GM12878 (cell line): ENCODE results near the gene TBC1D1. TPM values are rescaled to one million over a fixed set of nuclear protein-coding genes. Genes with fewer than 3 reads are reported as not detected.

Experiments
- ATAC-seq: fragments of 200-7000 bp; cut with Tn5 transposase; 3 replicates; pipeline ENCODE4 v1.9.1; 2020; ENCODE audit warnings: mild to moderate bottlenecking, moderate library complexity
- BruUV-seq: library from RNA; stranded (reverse); fragments of 400-500 nt; replicated peaks from 2 replicates; lab custom pipeline; 2021; lab: Mats Ljungman, UMichigan
- CTCF ChIA-PET: fragments of 300-600 bp; sonication (Branson Sonifier 250); formaldehyde crosslinking; extraction: SDS; loops from one replicate; lab custom pipeline; 2021; ENCODE audit warnings: inconsistent platforms; lab: Yijun Ruan, JAX
- POLR2A ChIA-PET: fragments of 350-600 bp; formaldehyde crosslinking; extraction: SDS; loops from one replicate; lab custom pipeline; 2021; ENCODE audit warnings: inconsistent platforms; lab: Charles Lee
- RAD21 ChIA-PET: fragments of 300-600 bp; sonication (Branson Sonifier 250); formaldehyde crosslinking; loops from one replicate; lab custom pipeline; 2023; ENCODE audit warnings: antibody characterized with exemption; ENCODE audit not compliant: unreplicated experiment; lab: Charles Lee
- SMC1A ChIA-PET: fragments of 300-600 bp; sonication (Branson Sonifier 250); formaldehyde crosslinking; loops from one replicate; lab custom pipeline; 2023; ENCODE audit not compliant: unreplicated experiment, uncharacterized antibody; lab: Charles Lee
- DNase-seq: peaks from one replicate; pipeline ENCODE4 v3.0.0-alpha.2; 2011; ENCODE audit warnings: low read depth, low spot score
- FAIRE-seq: peaks from 3 replicates; lab custom pipeline; 2011; peaks lifted over from hg19 to GRCh38; lab: Jason Lieb, UNC
- H2AFZ ChIP-seq: 2 replicates; pipeline ENCODE4 v1.6.0; 2011; ENCODE audit warnings: low read depth, low read length, control low read depth; ENCODE audit not compliant: control insufficient read depth
- H3K27ac ChIP-seq: 2 replicates; pipeline ENCODE4 v1.5.1; 2011; ENCODE audit warnings: control low read depth; ENCODE audit not compliant: control insufficient read depth, insufficient read depth
- H3K27me3 ChIP-seq, 2 experiments: replicated peaks in 1 of 2; 2 replicates each; pipeline versions ENCODE4 v1.6.0 to v1.6.1; 2011; ENCODE audit warnings: low read length in 1 of 2; ENCODE audit not compliant: control insufficient read depth in 2 of 2, insufficient read depth in 2 of 2
- H3K36me3 ChIP-seq, 2 experiments: 2 replicates each; pipeline ENCODE4 v1.5.1; 2011; ENCODE audit warnings: low read length in 1 of 2; ENCODE audit not compliant: control insufficient read depth in 2 of 2, insufficient read depth in 2 of 2
- H3K4me1 ChIP-seq: 2 replicates; pipeline ENCODE4 v1.6.1; 2011; ENCODE audit warnings: mild to moderate bottlenecking, low read length, moderate library complexity, mixed read lengths; ENCODE audit not compliant: control insufficient read depth, insufficient read depth
- H3K4me2 ChIP-seq: 2 replicates; pipeline ENCODE4 v1.6.0; 2011; ENCODE audit warnings: control low read depth; ENCODE audit not compliant: control insufficient read depth, insufficient read depth
- H3K4me3 ChIP-seq: fragments of 200-600 bp; sonication (generic); 2 replicates; pipeline ENCODE4 v1.5.1; 2016
- H3K79me2 ChIP-seq: 2 replicates; pipeline ENCODE4 v1.6.0; 2011; ENCODE audit warnings: low read length; ENCODE audit not compliant: control insufficient read depth, insufficient read depth
- H3K9ac ChIP-seq: 2 replicates; pipeline ENCODE4 v1.8.0; 2011; ENCODE audit warnings: low read length, control low read depth, mixed read lengths; ENCODE audit not compliant: control insufficient read depth, insufficient read depth
- H3K9me3 ChIP-seq: replicated peaks from 3 replicates; pipeline ENCODE4 v1.5.1; 2011; ENCODE audit warnings: mild to moderate bottlenecking, low read length; ENCODE audit not compliant: control insufficient read depth, insufficient read depth
- H4K20me1 ChIP-seq: 2 replicates; pipeline ENCODE4 v1.6.0; 2011; ENCODE audit not compliant: control insufficient read depth, insufficient read depth
- CBX3 ChIP-seq: fragments of 200-600 bp; sonication (generic); IDR thresholded peaks from 2 replicates; pipeline ENCODE4 v1.6.1; 2016; ENCODE audit warnings: low read depth, borderline replicate concordance
- IKZF1 ChIP-seq: fragments of 450-650 bp; conservative IDR thresholded peaks from 2 replicates; pipeline ENCODE4 v1.6.1; 2017; ENCODE audit warnings: antibody characterized with exemption, mild to moderate bottlenecking
- WGBS: methylation state at CpG from one replicate; pipeline ENCODE4 v1.1.6; 2016; ENCODE audit warnings: low lambda C conversion rate; ENCODE audit not compliant: insufficient replicate concordance, insufficient coverage; ENCODE audit errors: missing lambda C conversion rate; 5-methylcytosine and 5-hydroxymethylcytosine counted together
- in situ Hi-C: fragments of 300-500 bp; cut with MboI; formaldehyde crosslinking; loops from 9 replicates; pipeline ENCODE4 v1.14.3; 2018; ENCODE audit warnings: mixed read lengths
- intact Hi-C: fragments of 100-400 bp; cut with micrococcal nuclease; formaldehyde crosslinking; loops from one replicate; pipeline ENCODE4 v1.14.2; 2022; ENCODE audit not compliant: unreplicated experiment
- polyA plus RNA-seq, 11 experiments: library from polyadenylated mRNA; depleted of rRNA in 4 of 11; unstranded in 6 of 11; stranded (reverse) in 5 of 11; fragments of >200 nt; fragmentation: Nextera tagmentation in 4 of 11; fragmentation: Illumina TruSeq in 1 of 11; extraction: Ambion mirVana in 4 of 11; extraction: Trizol in 1 of 11; gene quantifications; 1 replicate in 1 of 11; 2 replicates in 10 of 11; pipeline versions ENCODE4 v1.2.1 to v1.2.3, GENCODE V29; 2011 to 2016; ENCODE audit warnings: inconsistent platforms in 2 of 11, missing spikeins in 2 of 11, low read depth in 1 of 11
- total RNA-seq, 4 experiments: library from RNA; depleted of rRNA in 3 of 4; stranded (reverse); fragments of >200 nt in 3 of 4; fragmentation: Illumina TruSeq in 1 of 4; extraction: Trizol in 1 of 4; gene quantifications; 2 replicates each; pipeline versions ENCODE4 v1.2.1 to v1.2.3, GENCODE V29; 2013 to 2021
- TF ChIP-seq, protein P1 (sequence below): fragments of 450-650 bp; IDR thresholded peaks from 2 replicates; pipeline ENCODE4 v1.6.1; 2017; ENCODE audit warnings: mild to moderate bottlenecking, moderate library complexity
- TF ChIP-seq, protein P2 (sequence below): IDR thresholded peaks from 2 replicates; pipeline ENCODE4 v1.6.1; 2012; ENCODE audit warnings: low read depth, low read length, improper control_type of control experiment

TBC1D1 gene
- total and polyA plus RNA-seq, 10 of the 15 experiments (the other 5 are each of a cell fraction or from before 2014, with no cell fraction given): 5.3 to 102 (median 57.8) TPM

DNA sequence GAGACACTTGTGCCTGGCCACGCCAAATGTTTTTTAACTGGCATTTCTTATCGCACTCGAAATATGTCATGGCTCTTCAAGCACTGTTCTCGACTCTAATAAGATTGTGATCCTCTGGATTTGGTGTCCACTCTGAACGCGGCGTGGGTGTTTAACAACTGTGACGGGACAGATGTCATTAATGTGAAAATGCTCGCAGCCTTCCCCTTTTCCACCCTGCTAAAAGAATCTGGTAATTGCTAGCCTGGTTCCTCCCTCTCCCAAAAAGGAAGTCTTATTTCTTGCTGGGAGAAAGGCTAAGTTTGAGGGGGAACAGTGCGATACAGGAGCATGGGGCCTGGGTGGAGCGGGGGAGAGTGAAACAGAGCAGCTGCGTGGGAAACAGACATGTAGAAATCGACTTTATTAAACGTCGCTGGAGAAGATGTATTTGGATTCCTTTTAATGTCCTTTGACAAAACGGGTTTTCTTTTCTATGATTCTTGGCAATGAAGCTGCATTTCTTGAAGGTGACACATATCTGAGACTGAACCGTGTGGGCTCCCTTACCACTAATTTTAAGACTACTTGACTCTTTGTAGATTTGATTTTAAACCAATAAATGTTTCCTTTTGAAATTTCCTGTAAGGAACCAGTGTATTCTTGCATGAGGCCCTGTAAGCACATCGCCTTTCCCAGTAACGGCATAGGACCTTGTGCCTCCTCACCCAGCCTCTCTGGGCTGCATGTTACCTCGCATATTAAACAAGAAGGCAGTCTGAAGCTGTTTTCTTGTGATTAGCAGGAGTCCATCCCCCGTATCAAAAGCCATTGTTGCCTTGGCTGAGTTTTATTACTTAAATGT, 17.8 kb downstream of the TBC1D1 start:
- intact Hi-C loops: no loop called here
- no peak overlapping the region for H3K9ac ChIP-seq
- no peak for DNase-seq
- POLR2A ChIA-PET: no interaction called here
- WGBS: 91% methylated on average over 21 of the region's 21 CpGs
- no TSS peak for BruUV-seq
- CTCF ChIA-PET: interaction anchor here (0.9 to 1.3 kb wide), 3 partner anchors 13 to 17 kb away, joined by 3 read pairs; no protein-coding TSS in a partner anchor
- in situ Hi-C loops: no loop called here
- ATAC-seq: no peak
- H3K4me1 ChIP-seq: no peaks in the 10 kb centered on the region
- no peak overlapping the region for H3K4me2 ChIP-seq
- H3K79me2 ChIP-seq: peaks cover 1% of the 10 kb centered on the region; the same call in 1 of the 2 replicates
- SMC1A ChIA-PET: no interaction called here
- FAIRE-seq: no peak
- no peak overlapping the region for H2AFZ ChIP-seq
- RAD21 ChIA-PET: no interaction called here
- no peaks in the 10 kb centered on the region for H4K20me1 ChIP-seq
- H3K36me3 ChIP-seq: no peaks in the 10 kb centered on the region
- no peak overlapping the region for H3K27ac ChIP-seq
- no peak overlapping the region for H3K4me3 ChIP-seq
- no peaks in the 10 kb centered on the region for H3K9me3 ChIP-seq
- TF ChIP-seq, protein P1, sequence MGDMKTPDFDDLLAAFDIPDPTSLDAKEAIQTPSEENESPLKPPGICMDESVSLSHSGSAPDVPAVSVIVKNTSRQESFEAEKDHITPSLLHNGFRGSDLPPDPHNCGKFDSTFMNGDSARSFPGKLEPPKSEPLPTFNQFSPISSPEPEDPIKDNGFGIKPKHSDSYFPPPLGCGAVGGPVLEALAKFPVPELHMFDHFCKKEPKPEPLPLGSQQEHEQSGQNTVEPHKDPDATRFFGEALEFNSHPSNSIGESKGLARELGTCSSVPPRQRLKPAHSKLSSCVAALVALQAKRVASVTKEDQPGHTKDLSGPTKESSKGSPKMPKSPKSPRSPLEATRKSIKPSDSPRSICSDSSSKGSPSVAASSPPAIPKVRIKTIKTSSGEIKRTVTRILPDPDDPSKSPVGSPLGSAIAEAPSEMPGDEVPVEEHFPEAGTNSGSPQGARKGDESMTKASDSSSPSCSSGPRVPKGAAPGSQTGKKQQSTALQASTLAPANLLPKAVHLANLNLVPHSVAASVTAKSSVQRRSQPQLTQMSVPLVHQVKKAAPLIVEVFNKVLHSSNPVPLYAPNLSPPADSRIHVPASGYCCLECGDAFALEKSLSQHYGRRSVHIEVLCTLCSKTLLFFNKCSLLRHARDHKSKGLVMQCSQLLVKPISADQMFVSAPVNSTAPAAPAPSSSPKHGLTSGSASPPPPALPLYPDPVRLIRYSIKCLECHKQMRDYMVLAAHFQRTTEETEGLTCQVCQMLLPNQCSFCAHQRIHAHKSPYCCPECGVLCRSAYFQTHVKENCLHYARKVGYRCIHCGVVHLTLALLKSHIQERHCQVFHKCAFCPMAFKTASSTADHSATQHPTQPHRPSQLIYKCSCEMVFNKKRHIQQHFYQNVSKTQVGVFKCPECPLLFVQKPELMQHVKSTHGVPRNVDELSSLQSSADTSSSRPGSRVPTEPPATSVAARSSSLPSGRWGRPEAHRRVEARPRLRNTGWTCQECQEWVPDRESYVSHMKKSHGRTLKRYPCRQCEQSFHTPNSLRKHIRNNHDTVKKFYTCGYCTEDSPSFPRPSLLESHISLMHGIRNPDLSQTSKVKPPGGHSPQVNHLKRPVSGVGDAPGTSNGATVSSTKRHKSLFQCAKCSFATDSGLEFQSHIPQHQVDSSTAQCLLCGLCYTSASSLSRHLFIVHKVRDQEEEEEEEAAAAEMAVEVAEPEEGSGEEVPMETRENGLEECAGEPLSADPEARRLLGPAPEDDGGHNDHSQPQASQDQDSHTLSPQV: no peak
- TF ChIP-seq CBX3 (no peak), IKZF1 (no peak)
- TF ChIP-seq, protein P2, sequence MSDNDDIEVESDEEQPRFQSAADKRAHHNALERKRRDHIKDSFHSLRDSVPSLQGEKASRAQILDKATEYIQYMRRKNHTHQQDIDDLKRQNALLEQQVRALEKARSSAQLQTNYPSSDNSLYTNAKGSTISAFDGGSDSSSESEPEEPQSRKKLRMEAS: no peak
- TF ChIP-seq, all 136 proteins: peak for 0
- H3K27me3 ChIP-seq: no peaks in the 10 kb centered on the region
